Thyroid gland (tissue), 4 donors: ENCODE measurements around the gene NPAS2. TPM values are rescaled to one million over a fixed set of nuclear protein-coding genes. Genes with fewer than 3 reads are reported as not detected.

Experiments
- DNase-seq, 2 donors: peaks; one replicate each; pipeline ENCODE4 v3.0.0-alpha.2; 2019
- H3K27ac ChIP-seq, 3 donors: fragments of 200-600 bp; sonication (generic); 1 replicate in 2 of 3; 2 replicates in 1 of 3; pipeline ENCODE4 v1.5.1; 2016 to 2019; ENCODE audit warnings: mild to moderate bottlenecking in 1 of 3, moderate library complexity in 1 of 3
- H3K27me3 ChIP-seq: fragments of 200-600 bp; sonication (generic); one replicate; pipeline ENCODE4 v1.5.1; 2019
- H3K36me3 ChIP-seq, 2 donors: fragments of 200-600 bp; sonication (generic); one replicate each; pipeline ENCODE4 v1.5.1; 2016 to 2019
- H3K4me1 ChIP-seq, 2 donors: fragments of 200-600 bp; sonication (generic); one replicate each; pipeline ENCODE4 v1.5.1; 2017 to 2019
- H3K4me3 ChIP-seq, 3 donors: fragments of 200-600 bp; sonication (generic); replicated peaks in 1 of 3; 1 replicate in 2 of 3; 2 replicates in 1 of 3; pipeline ENCODE4 v1.5.1; 2016; ENCODE audit warnings: mild to moderate bottlenecking in 1 of 3
- H3K9me3 ChIP-seq: fragments of 200-600 bp; sonication (generic); one replicate; pipeline ENCODE4 v1.5.1; 2017
- CTCF ChIP-seq, 6 experiments: fragments of 200-600 bp in 3 of 6; fragments of 450-650 bp in 3 of 6; sonication (generic) in 3 of 6; IDR thresholded peaks; one replicate each; pipeline ENCODE4 v1.5.1; 2016 to 2019; ENCODE audit warnings: antibody characterized with exemption in 6 of 6, mild to moderate bottlenecking in 2 of 6, inconsistent platforms in 1 of 6, moderate library complexity in 1 of 6
- POLR2A ChIP-seq, 2 donors: fragments of 450-650 bp; IDR thresholded peaks; one replicate each; pipeline ENCODE4 v1.6.1; 2017; ENCODE audit warnings: antibody characterized with exemption in 2 of 2, mild to moderate bottlenecking in 2 of 2, moderate library complexity in 1 of 2
- WGBS, 2 donors: methylation state at CpG; one replicate each; pipeline ENCODE4 v1.1.5; 2017; 5-methylcytosine and 5-hydroxymethylcytosine counted together
- intact Hi-C: fragments of 100-400 bp; cut with DNase I; formaldehyde crosslinking; loops from one replicate; pipeline ENCODE4 v1.15.1; 2023
- total RNA-seq, 4 donors: library from RNA; depleted of rRNA; stranded (reverse); fragments of >200 nt; gene quantifications; one replicate each; pipeline ENCODE4 v1.2.3, GENCODE V29; 2016

The NPAS2 gene
- total RNA-seq, 4 donors from 2014 or later, result 12.7 to 22.8 (median 16.1) TPM

DNA sequence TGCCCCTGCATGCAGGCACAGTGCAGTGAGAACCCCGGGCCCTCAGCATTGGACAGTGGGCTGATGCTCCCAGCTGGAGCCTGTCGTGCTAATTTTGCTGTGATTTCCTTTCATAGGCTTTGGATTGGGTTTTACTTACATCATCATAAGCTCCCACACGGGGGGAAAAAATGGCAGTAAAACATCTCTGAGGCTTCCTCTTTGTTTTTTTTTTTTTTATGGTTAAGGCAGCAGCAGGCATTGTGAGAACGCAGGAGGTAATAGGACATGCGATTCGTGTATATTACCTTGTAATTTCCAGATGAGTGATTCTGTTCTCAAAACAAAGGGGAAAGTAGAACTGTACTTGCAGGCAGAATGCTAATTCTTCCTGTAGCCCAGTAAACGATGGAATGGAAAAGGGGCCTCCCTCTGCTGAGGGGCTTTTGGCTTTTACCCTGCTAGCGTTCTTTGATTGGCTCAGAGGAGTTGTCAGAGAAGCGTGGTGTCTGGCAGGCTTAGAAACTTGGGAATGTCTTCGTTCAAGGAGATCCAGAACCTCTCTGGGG, 89.7 kb downstream of the NPAS2 start:
- DNase-seq, result no peak
- 40 to 55% methylated on average over 10 of the region's 10 CpGs for WGBS, 2 donors
- Histone ChIP-seq H3K4me1 (peaks cover 0 to 3% of the 10 kb centered on the region in 2 donors), H3K27ac (no peak overlapping the region), H3K36me3 (no peaks in the 10 kb centered on the region), H3K27me3 (no peaks in the 10 kb centered on the region), H3K4me3 (no peak overlapping the region), H3K9me3 (no peaks in the 10 kb centered on the region)
- no peak for TF ChIP-seq CTCF (IDR thresholded peaks at IDR 0.05)
- TF ChIP-seq POLR2A (IDR thresholded peaks at IDR 0.05), result no peak
- intact Hi-C loops, result no loop called here

DNA sequence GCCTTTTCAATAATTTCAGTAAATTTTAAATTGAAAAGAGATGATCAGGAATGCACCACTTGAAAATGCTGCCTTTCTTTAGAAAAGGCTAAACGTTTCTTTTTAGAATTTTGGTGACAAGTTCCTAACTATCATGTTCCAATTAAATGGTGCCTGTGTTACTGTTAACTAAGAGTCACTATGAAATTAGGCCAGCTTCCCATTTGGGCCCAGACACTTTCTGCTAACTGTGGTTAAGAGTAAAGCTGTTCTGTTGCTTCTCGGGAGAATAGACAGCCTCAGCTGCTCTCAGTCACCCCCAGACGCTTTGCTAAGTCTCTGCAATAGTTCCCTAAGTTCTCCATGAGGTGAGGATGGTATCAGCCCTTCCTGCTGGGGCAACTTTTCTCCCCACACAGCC, 90.2 kb downstream of the NPAS2 start:
- TF ChIP-seq CTCF (IDR thresholded peaks at IDR 0.05) (no peak), POLR2A (IDR thresholded peaks at IDR 0.05) (no peak)
- H3K9me3 ChIP-seq, result no peaks in the 10 kb centered on the region
- 83 to 85% methylated on average over 3 of the region's 3 CpGs for WGBS, 2 donors
- DNase-seq, result no peak
- no peaks in the 10 kb centered on the region for H3K36me3 ChIP-seq
- H3K27me3 ChIP-seq, result no peaks in the 10 kb centered on the region
- intact Hi-C loops, result no loop called here
- H3K4me1 ChIP-seq, result peaks cover 0 to 3% of the 10 kb centered on the region in 2 donors
- no peak overlapping the region for H3K4me3 ChIP-seq
- no peak overlapping the region for H3K27ac ChIP-seq

DNA sequence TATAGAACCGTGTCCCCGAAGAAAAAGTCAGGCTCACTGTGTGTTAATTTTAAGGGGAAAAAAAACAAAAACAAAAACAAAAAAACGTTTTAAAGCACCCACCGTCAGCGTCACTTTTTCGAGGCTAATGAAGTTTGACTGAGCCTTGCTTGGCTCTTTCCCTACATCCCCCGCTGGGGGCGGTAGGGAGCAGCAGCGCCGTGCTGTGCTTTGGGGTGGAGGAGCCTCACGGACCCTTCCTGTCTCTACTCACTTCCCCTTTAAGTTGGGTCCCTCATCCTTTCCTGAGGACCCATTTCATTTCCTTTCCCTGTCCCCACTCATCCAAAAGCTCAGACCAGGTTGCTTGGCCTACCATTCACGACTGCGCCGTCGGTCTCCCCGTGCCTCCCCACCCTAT, 99.4 kb downstream of the NPAS2 start:
- no peaks in the 10 kb centered on the region for H3K27me3 ChIP-seq
- no peak overlapping the region for H3K27ac ChIP-seq
- DNase-seq, result no peak
- no peaks in the 10 kb centered on the region for H3K36me3 ChIP-seq
- no peaks in the 10 kb centered on the region for H3K9me3 ChIP-seq
- no peaks in the 10 kb centered on the region for H3K4me1 ChIP-seq
- H3K4me3 ChIP-seq, result no peak overlapping the region
- TF ChIP-seq POLR2A (IDR thresholded peaks at IDR 0.05), result no peak
- TF ChIP-seq CTCF (IDR thresholded peaks at IDR 0.05), result peak in 4 of 6 experiments; percentile 12 to 55 (median 28)
- intact Hi-C loops, result no loop called here
- 50% methylated on average over 16 of the region's 16 CpGs for WGBS, 2 donors

DNA sequence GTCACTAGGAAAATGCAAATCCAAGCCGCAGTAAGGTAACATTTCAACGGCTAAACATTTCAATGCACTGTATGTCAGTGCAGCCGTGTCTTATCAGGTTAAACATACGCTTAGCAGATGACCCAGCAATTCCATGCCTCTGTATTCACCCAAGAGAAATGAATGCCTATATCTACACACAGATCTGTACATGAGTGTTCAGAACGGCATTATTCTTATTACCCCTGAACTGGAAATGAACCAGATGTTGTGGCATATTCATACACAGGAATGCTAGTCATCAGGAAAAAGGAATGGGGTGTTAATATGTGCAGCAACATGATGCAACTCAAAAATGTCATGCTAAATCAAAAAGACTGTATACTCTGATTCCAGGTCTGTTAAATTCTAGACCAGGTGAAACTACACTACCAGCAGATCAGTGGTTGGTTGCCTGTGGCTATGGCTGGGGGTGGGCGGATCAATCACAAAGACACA, 101.8 kb downstream of the NPAS2 start:
- H3K36me3 ChIP-seq, result no peaks in the 10 kb centered on the region
- H3K4me1 ChIP-seq, result no peaks in the 10 kb centered on the region
- 82 to 85% methylated on average over 6 of the region's 6 CpGs for WGBS, 2 donors
- no peak overlapping the region for H3K4me3 ChIP-seq
- DNase-seq, result no peak
- no peaks in the 10 kb centered on the region for H3K27me3 ChIP-seq
- H3K27ac ChIP-seq, result no peak overlapping the region
- intact Hi-C loops, result no loop called here
- TF ChIP-seq CTCF (IDR thresholded peaks at IDR 0.05) (no peak), POLR2A (IDR thresholded peaks at IDR 0.05) (no peak)
- no peaks in the 10 kb centered on the region for H3K9me3 ChIP-seq

- WGBS, 2 donors, result 47 to 51% methylated on average over 9 of the region's 9 CpGs
- Histone ChIP-seq H3K4me1 (no peaks in the 10 kb centered on the region), H3K9me3 (no peaks in the 10 kb centered on the region), H3K27me3 (no peaks in the 10 kb centered on the region), H3K36me3 (no peaks in the 10 kb centered on the region), H3K4me3 (no peak overlapping the region), H3K27ac (no peak overlapping the region)
- intact Hi-C loops, result no loop called here
- no peak for TF ChIP-seq POLR2A (IDR thresholded peaks at IDR 0.05)
- no peak for TF ChIP-seq CTCF (IDR thresholded peaks at IDR 0.05)
- DNase-seq, result peak; percentile 34 to 70
These were observed 103.6 kb downstream of the NPAS2 start for GRCh38 chr2:100923461-100924060.
